Astrocyte (in vitro differentiated cells and primary cell): ENCODE results near the gene LARP6. TPM values are rescaled to one million over a fixed set of nuclear protein-coding genes. Genes with fewer than 3 reads are reported as not detected.

Source experiments
- DNase-seq: peaks from one replicate; pipeline ENCODE4 v3.0.0-alpha.2; 2010; ENCODE audit warnings: low read depth
- FAIRE-seq: peaks from 2 replicates; lab custom pipeline; 2011; peaks lifted over from hg19 to GRCh38; lab: Jason Lieb, UNC
- H2AFZ ChIP-seq: 2 replicates; pipeline ENCODE4 v1.6.0; 2012; ENCODE audit warnings: low read depth, low read length, inconsistent platforms
- H3K27ac ChIP-seq: 2 replicates; pipeline ENCODE4 v1.5.1; 2011; ENCODE audit warnings: low read depth, low read length, inconsistent platforms
- H3K27me3 ChIP-seq: 2 replicates; pipeline ENCODE4 v1.6.0; 2011; ENCODE audit warnings: low read length, inconsistent platforms; ENCODE audit not compliant: insufficient read depth
- H3K36me3 ChIP-seq: 2 replicates; pipeline ENCODE4 v1.5.1; 2011; ENCODE audit warnings: low read length, inconsistent platforms; ENCODE audit not compliant: insufficient read depth
- H3K4me1 ChIP-seq: 2 replicates; pipeline ENCODE4 v1.5.1; 2011; ENCODE audit warnings: low read length, inconsistent platforms; ENCODE audit not compliant: insufficient read depth
- H3K4me2 ChIP-seq: 2 replicates; pipeline ENCODE4 v1.6.0; 2012; ENCODE audit warnings: low read length, inconsistent platforms
- H3K4me3 ChIP-seq: 2 replicates; pipeline ENCODE4 v1.5.1; 2011; ENCODE audit warnings: low read depth, mild to moderate bottlenecking, low read length, inconsistent platforms; ENCODE audit not compliant: insufficient read depth
- H3K79me2 ChIP-seq: 2 replicates; pipeline ENCODE4 v1.6.0; 2012; ENCODE audit warnings: mild to moderate bottlenecking, low read length, inconsistent platforms; ENCODE audit not compliant: insufficient read depth
- H3K9ac ChIP-seq: 2 replicates; pipeline ENCODE4 v1.6.0; 2012; ENCODE audit warnings: mild to moderate bottlenecking, low read length, inconsistent platforms
- H3K9me3 ChIP-seq: 2 replicates; pipeline ENCODE4 v1.5.1; 2012; ENCODE audit warnings: low read depth, mild to moderate bottlenecking, low read length, inconsistent platforms; ENCODE audit not compliant: insufficient read depth
- H4K20me1 ChIP-seq: 2 replicates; pipeline ENCODE4 v1.6.0; 2012; ENCODE audit warnings: low read length, inconsistent platforms; ENCODE audit not compliant: insufficient read depth
- H3K27ac Mint-ChIP-seq: one replicate; pipeline ENCODE4 v1.8.0; 2021; ENCODE audit warnings: mild to moderate bottlenecking, mixed read lengths; ENCODE audit not compliant: unreplicated experiment
- H3K27me3 Mint-ChIP-seq: one replicate; pipeline ENCODE4 v1.8.0; 2021; ENCODE audit warnings: low read depth, mixed read lengths; ENCODE audit not compliant: unreplicated experiment
- H3K36me3 Mint-ChIP-seq: one replicate; pipeline ENCODE4 v1.8.0; 2021; ENCODE audit warnings: low read depth, mixed read lengths; ENCODE audit not compliant: unreplicated experiment
- H3K4me1 Mint-ChIP-seq: one replicate; pipeline ENCODE4 v1.8.0; 2021; ENCODE audit warnings: low read depth, mixed read lengths; ENCODE audit not compliant: unreplicated experiment
- H3K4me3 Mint-ChIP-seq: one replicate; pipeline ENCODE4 v1.8.0; 2021; ENCODE audit warnings: mild to moderate bottlenecking, moderate library complexity, mixed read lengths; ENCODE audit not compliant: unreplicated experiment
- H3K9me3 Mint-ChIP-seq: one replicate; pipeline ENCODE4 v1.8.0; 2021; ENCODE audit warnings: mild to moderate bottlenecking, mixed read lengths; ENCODE audit not compliant: unreplicated experiment
- CTCF ChIP-seq: IDR thresholded peaks from 2 replicates; pipeline ENCODE4 v1.5.1; 2011; ENCODE audit warnings: low read depth, mild to moderate bottlenecking, inconsistent platforms, low read length, moderate library complexity; ENCODE audit not compliant: insufficient read depth
- EZH2 ChIP-seq: IDR thresholded peaks from 2 replicates; pipeline ENCODE4 v1.6.1; 2012; ENCODE audit warnings: mild to moderate bottlenecking, low read length, inconsistent platforms; ENCODE audit not compliant: insufficient read depth
- total RNA-seq: library from RNA; stranded (reverse); gene quantifications from 2 replicates; pipeline ENCODE4 v1.2.1, GENCODE V29; 2021

LARP6 gene
- total RNA-seq, 1 donor from 2014 or later = 61.5 TPM

DNA sequence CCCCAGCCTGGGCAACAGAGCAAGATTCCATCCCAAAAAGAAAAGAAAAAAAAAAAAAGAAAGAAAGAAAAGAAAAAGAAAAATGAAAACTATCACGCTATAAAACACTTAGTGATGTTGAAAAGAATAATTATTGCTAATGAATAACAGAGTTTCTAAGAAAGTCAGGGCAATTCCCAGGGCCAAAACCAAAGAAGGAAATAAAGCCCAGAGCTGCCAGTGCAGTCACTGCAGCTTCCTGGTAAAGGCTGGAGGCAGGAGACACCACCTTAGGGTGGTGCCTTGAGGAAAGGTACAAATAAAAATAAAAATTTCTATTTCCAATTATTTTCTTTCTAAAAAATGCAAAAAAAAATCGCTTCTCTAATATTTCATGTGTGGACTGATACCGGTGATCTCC, 70.9 kb downstream of the LARP6 start:
- Histone ChIP-seq H3K4me1 (peaks cover 22% of the 10 kb centered on the region), H4K20me1 (no peaks in the 10 kb centered on the region), H3K9me3 (no peaks in the 10 kb centered on the region), H3K36me3 (no peaks in the 10 kb centered on the region), H3K4me3 (no peak overlapping the region), H3K27me3 (no peaks in the 10 kb centered on the region), H3K4me2 (no peak overlapping the region), H3K9ac (no peak overlapping the region), H3K27ac (no peak overlapping the region), H3K79me2 (no peaks in the 10 kb centered on the region), H2AFZ (no peak overlapping the region)
- H3K4me1 Mint-ChIP-seq = peaks cover 30% of the 10 kb centered on the region
- DNase-seq (no peak), FAIRE-seq (no peak)
- TF ChIP-seq CTCF (no peak), EZH2 (no peak)
- H3K27ac Mint-ChIP-seq = no peak overlapping the region
- H3K4me3 Mint-ChIP-seq = no peak overlapping the region
- H3K36me3 Mint-ChIP-seq = no peaks in the 10 kb centered on the region
- no peaks in the 10 kb centered on the region for H3K9me3 Mint-ChIP-seq
- H3K27me3 Mint-ChIP-seq = no peaks in the 10 kb centered on the region

GRCh38 chr15:70781236-70781635, 72.7 kb downstream of the LARP6 start:
- no peaks in the 10 kb centered on the region for H3K27me3 ChIP-seq
- H3K9ac ChIP-seq = no peak overlapping the region
- no peaks in the 10 kb centered on the region for H3K79me2 ChIP-seq
- H3K36me3 Mint-ChIP-seq = no peaks in the 10 kb centered on the region
- H3K4me2 ChIP-seq = no peak overlapping the region
- H2AFZ ChIP-seq = no peak overlapping the region
- H3K9me3 ChIP-seq = no peaks in the 10 kb centered on the region
- no peaks in the 10 kb centered on the region for H4K20me1 ChIP-seq
- FAIRE-seq (no peak), DNase-seq (no peak)
- peak overlapping the region; percentile 6 for H3K27ac Mint-ChIP-seq
- H3K36me3 ChIP-seq = no peaks in the 10 kb centered on the region
- no peaks in the 10 kb centered on the region for H3K9me3 Mint-ChIP-seq
- H3K27me3 Mint-ChIP-seq = no peaks in the 10 kb centered on the region
- no peak overlapping the region for H3K4me3 Mint-ChIP-seq
- H3K4me3 ChIP-seq = no peak overlapping the region
- H3K27ac ChIP-seq = no peak overlapping the region
- no peak for TF ChIP-seq CTCF
- TF ChIP-seq EZH2 = no peak
- H3K4me1 Mint-ChIP-seq = peaks cover 41% of the 10 kb centered on the region
- H3K4me1 ChIP-seq = peaks cover 28% of the 10 kb centered on the region

Other genes with a start within 250 kb of the LARP6 start
- gene UACA, start 90.6 kb downstream of the LARP6 start, total RNA-seq = 168 and 200 TPM in 2 replicates
- 1.6 TPM in 2 replicates for gene THAP10, start 38.3 kb upstream of the LARP6 start, total RNA-seq
- gene LRRC49, start 38.7 kb upstream of the LARP6 start, total RNA-seq = 4.7 and 6.8 TPM in 2 replicates